ENCODE data around the gene HGF.
A peak's percentile ranks its signal among the peaks of the same experiment; 100 is the strongest.

The HGF gene

DNA sequence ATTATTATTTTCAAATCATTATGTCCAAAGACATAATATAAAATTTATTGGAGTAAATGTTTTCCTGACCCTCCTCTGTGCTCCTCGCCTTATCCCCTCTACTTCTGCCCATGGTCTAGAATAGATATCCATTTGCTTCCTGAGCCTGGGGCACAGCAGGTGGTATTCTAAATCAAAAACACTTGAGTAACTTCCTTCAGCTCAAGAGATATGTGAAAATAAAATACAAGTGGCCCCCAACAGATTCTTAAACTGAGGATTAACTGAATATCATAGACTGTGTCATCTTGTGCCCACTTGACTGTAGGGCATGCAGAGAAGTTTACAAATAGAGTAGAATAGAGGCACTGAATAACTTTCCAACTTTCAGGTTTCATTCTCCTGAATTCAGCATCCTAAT lies 59.1 kb downstream of the HGF start:
- H3K27ac ChIP-seq, result peak overlapping the region; percentile 46
- TF ChIP-seq CTCF (conservative IDR thresholded peaks at IDR 0.05), result no peak

DNA sequence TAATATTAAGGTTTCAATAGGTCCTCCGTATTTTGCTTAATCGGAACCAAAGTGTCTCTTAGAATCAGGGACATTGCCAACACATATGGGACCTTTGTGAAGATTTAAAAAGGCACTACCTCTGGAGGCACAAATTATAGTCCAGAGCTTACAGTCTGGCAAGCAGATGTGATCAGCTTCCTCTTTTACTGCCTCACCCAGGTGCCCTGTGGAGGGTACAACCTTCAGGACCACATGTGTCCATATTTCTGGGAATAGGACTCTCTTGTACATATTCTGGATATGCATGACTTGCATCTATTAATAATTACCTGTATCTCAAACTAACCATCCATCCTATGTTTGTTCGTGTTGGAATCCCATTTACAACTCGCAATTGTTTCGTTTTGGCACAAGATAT lies 60.0 kb downstream of the HGF start:
- peak overlapping the region; percentile 46 for H3K27ac ChIP-seq
- TF ChIP-seq CTCF (conservative IDR thresholded peaks at IDR 0.05), result no peak

GRCh38 chr7:81707966-81708365 lies 61.9 kb downstream of the HGF start:
- H3K27ac ChIP-seq, result peak overlapping the region; percentile 46; the same call in 1 of the 2 replicates
- no peak for TF ChIP-seq CTCF (conservative IDR thresholded peaks at IDR 0.05)

DNA sequence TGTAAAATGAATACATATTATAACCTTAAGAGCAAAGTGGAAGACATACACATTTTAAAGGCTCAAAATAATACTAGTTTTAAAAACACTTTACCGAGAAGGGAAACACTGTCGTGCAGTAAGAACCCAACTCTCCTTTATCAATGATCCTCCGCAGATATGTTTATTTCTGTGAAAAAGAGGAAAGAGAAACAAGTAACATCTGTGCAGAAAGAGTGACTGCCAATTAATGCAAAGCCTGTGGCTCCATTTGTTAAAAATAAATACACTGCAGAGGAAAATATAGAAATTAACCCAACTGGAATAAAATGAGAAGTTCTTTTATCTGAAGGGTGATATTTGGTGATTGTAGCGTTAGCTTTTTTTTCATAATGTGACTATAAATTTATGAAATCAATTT lies 62.7 kb downstream of the HGF start:
- H3K27ac ChIP-seq, result peak overlapping the region; percentile 46
- TF ChIP-seq CTCF (conservative IDR thresholded peaks at IDR 0.05), result no peak

DNA sequence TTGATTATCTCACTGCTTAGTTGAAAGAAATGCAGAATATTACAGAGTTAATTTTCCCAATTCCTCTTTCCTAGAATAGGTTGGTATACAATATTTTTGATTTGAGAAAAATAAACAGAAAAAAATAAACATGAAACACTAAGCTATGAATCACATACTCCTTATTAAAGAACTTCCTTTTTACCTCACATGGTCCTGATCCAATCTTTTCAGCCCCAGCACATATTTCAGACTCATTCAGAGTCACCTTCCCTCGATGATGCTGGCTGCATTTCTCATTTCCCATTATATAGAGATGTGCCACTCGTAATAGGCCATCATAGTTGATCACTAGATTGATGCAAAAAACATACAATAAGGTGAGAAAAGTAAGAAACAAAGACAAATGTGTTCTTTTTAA lies 64.6 kb downstream of the HGF start:
- no peak for TF ChIP-seq CTCF (conservative IDR thresholded peaks at IDR 0.05)
- peak overlapping the region; percentile 46 for H3K27ac ChIP-seq

GRCh38 chr7:81704595-81704994 lies 65.3 kb downstream of the HGF start:
- no peak for TF ChIP-seq CTCF (conservative IDR thresholded peaks at IDR 0.05)
- peak overlapping the region; percentile 46 for H3K27ac ChIP-seq

GRCh38 chr7:81698965-81699364 lies 70.9 kb downstream of the HGF start:
- no peak for TF ChIP-seq CTCF (conservative IDR thresholded peaks at IDR 0.05)
- no peak overlapping the region; the same call in 1 of the 2 replicates for H3K27ac ChIP-seq

DNA sequence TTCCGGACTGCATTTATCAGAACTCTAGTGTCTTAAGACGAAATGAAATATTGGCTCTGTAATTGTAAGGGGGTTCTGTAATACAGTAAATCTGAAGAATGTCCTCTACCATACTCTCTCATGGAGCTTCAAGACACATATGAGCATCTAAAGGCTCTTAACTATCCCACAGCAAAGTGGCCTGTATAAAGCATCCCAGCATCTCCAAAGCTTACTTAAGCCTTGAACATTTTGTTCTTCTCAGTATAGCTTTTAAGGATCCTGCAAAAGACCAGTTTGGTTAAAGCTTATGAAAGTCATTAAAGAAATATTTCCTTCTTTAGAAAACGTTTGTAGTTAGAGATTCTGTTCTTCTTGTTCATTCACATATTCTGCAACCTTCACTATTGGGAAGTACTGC lies 75.1 kb downstream of the HGF start:
- TF ChIP-seq CTCF (conservative IDR thresholded peaks at IDR 0.05), result no peak
- peak overlapping the region; percentile 78; the same call in 1 of the 2 replicates for H3K27ac ChIP-seq

Measured in VCaP (cell line).